ENCODE results near the gene KRTAP10-2. TPM values are rescaled to one million over a fixed set of nuclear protein-coding genes. Genes with fewer than 3 reads are reported as not detected.
"Not testable (repeated sequence)": the region's sequence is repeated elsewhere in the genome, so short reads cannot be mapped to it uniquely, and the experiment has no call there.

The KRTAP10-2 gene
- total RNA-seq, 4 donors from 2014 or later = 0.76 to 11.1 (median 10.1) TPM; not detected in 1

DNA sequence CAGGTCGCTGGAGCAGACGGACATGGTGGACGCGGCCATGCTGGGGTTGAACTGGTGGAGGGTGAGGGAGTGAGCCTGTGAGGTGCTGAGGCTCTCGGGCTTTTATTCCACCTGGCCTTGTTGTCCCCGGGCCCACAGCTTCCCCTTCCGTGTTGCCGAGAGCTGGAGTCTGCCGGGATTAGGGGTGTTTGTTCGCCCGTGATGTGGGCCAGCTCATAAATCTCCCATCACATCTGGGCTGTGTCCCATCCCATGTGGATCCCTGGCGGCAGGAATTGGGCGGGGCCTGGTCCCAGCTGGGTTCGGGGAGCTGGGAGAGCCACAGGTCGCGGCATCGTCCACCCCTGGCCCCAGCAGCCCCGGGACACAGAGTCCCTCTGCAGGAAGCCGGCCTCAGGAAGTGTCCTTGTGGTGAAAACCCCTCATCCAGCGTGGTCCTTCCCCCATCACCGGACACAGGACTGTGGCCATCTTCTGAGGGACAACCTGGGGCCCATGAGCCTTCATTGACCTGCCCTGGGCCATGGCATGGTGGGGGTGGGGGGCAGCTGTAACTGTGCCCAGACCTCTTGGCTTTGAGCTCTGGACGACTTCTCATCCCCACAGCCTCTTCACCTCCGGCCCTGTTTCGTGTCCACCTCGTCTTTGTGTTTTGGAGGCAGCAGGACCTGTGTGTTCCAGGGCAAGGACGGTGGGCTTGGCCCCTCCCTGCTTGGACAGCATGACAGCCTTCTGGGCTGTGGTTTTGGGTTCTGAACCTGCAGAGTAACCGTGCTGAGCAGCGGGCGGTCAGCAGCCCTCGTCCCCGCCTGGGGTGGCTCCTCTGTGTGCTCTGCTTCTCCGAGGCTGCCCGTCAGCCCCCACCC is 41.4 kb upstream of the KRTAP10-2 start, which contains the start of gene KRTAP10-6:
KRTAP10-6 (minus strand) TSS at position 60 of the 866 bp plus-strand sequence; CDS start at position 39, 21 bp downstream.
- Histone ChIP-seq H3K9me3 (no peaks in the 10 kb centered on the region), H3K36me3 (no peaks in the 10 kb centered on the region), H3K27ac (no peak within 1 kb of the TSS), H3K4me1 (peaks cover 10% of the 10 kb centered on the region), H3K27me3 (peaks cover 38% of the 10 kb centered on the region), H3K4me3 (no peak within 1 kb of the TSS)
- peak in 1 of 2 donors; percentile 72 for DNase-seq (ENCODE audit: low spot score in 2 of 2)
- TF ChIP-seq EP300 (IDR thresholded peaks at IDR 0.05) (no peak), POLR2AphosphoS5 (IDR thresholded peaks at IDR 0.05) (no peak), CTCF (IDR thresholded peaks at IDR 0.05) (no peak), POLR2A (IDR thresholded peaks at IDR 0.05) (no peak)
- 73% methylated on average over 17 of the region's 33 CpGs for WGBS

GRCh38 chr21:44591801-44592130 is 40.5 kb upstream of the KRTAP10-2 start:
- H3K27me3 ChIP-seq = peaks cover 38% of the 10 kb centered on the region
- H3K4me1 ChIP-seq, H3K4me3 ChIP-seq, H3K27ac ChIP-seq, H3K9me3 ChIP-seq, H3K36me3 ChIP-seq: not testable (repeated sequence)
- peak in 1 of 2 donors; percentile 62 for DNase-seq (ENCODE audit: low spot score in 2 of 2)
- no CpG with 5 or more reads among the region's 4 CpGs for WGBS

DNA sequence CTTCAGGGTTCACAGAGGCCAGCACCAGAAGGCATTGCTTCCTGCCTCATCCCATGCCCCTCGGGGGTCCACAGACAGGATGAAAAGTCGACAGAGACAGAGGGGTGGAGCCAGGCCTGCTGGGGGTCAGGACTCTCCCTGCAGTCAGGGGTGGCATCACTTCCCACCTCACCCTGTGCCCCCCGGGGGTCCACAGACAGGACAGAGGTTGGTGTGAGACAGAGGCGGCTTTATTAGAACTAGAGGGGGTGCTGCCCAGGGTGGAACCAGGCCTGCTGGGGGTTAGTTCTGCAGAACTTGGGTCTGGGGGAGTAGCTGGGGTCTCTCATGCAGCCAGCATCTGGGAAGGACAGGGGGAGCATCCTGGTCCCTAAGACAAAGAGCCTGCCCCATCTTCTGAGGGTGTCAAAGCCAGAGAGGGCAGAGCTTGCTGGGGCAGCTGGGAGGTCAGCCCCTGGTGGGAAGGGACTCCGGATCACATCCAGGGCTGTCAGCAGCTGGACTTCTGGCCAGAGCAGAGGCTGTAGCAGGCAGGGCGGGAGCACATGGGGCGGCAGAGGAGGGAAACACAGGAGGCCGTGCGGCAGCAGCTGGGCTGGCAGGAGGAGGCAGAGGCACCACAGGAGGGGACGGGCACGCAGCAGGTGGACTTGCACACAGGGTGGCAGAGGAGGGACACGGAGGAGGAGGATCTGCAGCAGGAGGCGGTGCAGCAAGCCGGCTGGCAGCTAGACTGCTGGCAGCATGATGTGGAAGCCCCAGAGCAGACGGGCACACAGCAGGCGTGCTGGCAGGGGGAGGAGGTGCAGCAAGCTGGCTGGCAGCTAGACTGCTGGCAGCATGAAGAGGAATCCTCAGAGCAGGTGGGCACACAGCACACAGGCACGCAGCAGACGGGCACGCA is 39.8 kb upstream of the KRTAP10-2 start:
- H3K36me3 ChIP-seq, H3K27ac ChIP-seq, H3K4me1 ChIP-seq, H3K4me3 ChIP-seq, H3K9me3 ChIP-seq: not testable (repeated sequence)
- peaks cover 36% of the 10 kb centered on the region for H3K27me3 ChIP-seq
- WGBS = 56% methylated on average over 13 of the region's 19 CpGs
- DNase-seq (ENCODE audit: low spot score in 2 of 2) = peak in 1 of 2 donors; percentile 49

- Histone ChIP-seq H3K36me3 (no peaks in the 10 kb centered on the region), H3K4me1 (peaks cover 10% of the 10 kb centered on the region), H3K9me3 (no peaks in the 10 kb centered on the region), H3K27me3 (peaks cover 44% of the 10 kb centered on the region), H3K4me3 (no peak overlapping the region), H3K27ac (no peak overlapping the region)
- WGBS = 69% methylated on average over 8 of the region's 10 CpGs
- TF ChIP-seq CTCF (IDR thresholded peaks at IDR 0.05) = no peak
- no peak for TF ChIP-seq POLR2AphosphoS5 (IDR thresholded peaks at IDR 0.05)
- TF ChIP-seq EP300 (IDR thresholded peaks at IDR 0.05) = no peak
- no peak for TF ChIP-seq POLR2A (IDR thresholded peaks at IDR 0.05)
- DNase-seq (ENCODE audit: low spot score in 2 of 2) = peak in 1 of 2 donors; percentile 81
Measured at GRCh38 chr21:44590311-44590721, 39.0 kb upstream of the KRTAP10-2 start.

DNA sequence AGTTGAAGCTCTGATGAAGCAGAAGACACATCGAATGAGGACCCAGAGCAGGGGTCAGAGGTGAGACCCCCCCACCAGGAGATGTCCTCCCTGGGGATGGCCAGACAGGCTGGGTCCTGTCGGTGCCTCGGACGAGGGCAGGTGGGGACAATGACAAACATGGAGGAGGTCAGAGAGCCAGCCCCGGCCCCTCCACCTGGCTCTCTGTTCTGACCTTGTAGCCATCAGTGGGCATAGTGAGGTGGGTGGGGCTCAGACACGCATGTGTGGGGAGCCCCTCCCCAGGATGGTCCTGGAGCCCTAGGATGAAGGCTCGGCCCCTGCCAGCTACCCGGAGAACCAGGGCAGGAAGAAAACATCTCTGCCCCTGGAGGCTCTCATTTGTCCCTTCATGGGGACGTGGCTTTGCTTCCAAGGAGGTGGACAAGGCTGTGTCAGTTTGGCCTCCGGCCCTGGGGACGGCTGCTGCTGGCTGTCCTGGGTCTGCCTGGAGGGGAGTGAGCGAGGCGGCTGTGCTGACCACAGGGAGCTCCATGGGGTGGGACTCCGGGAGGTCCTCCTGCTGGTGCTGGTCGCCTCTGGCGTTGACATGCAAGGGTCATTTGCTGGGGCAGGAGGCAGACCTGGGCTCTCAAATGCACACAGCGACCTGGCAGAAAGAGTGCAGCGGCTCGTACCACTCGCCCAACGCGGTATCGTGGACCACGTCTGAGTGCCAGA is 38.4 kb upstream of the KRTAP10-2 start:
- Histone ChIP-seq H3K36me3 (no peaks in the 10 kb centered on the region), H3K27me3 (peaks cover 48% of the 10 kb centered on the region), H3K4me3 (no peak overlapping the region), H3K9me3 (no peaks in the 10 kb centered on the region), H3K4me1 (peaks cover 10% of the 10 kb centered on the region), H3K27ac (no peak overlapping the region)
- WGBS = 82% methylated on average over 16 of the region's 24 CpGs
- DNase-seq (ENCODE audit: low spot score in 2 of 2) = peak in 1 of 2 donors; percentile 77
- TF ChIP-seq EP300 (IDR thresholded peaks at IDR 0.05) = no peak

- Histone ChIP-seq H3K27ac (no peak overlapping the region), H3K36me3 (no peaks in the 10 kb centered on the region), H3K27me3 (peaks cover 52% of the 10 kb centered on the region), H3K4me1 (peaks cover 10% of the 10 kb centered on the region), H3K9me3 (no peaks in the 10 kb centered on the region), H3K4me3 (no peak overlapping the region)
- no peak for DNase-seq (ENCODE audit: low spot score in 2 of 2)
- WGBS = 97% methylated on average over 2 of the region's 2 CpGs
- TF ChIP-seq CTCF (IDR thresholded peaks at IDR 0.05) (no peak), POLR2A (IDR thresholded peaks at IDR 0.05) (no peak), POLR2AphosphoS5 (IDR thresholded peaks at IDR 0.05) (no peak), EP300 (IDR thresholded peaks at IDR 0.05) (no peak)
Measured at GRCh38 chr21:44589094-44589493, 37.8 kb upstream of the KRTAP10-2 start.
